A549 treated with CpdA at 1 μM for 4 hours (cell line): ENCODE data around the gene PITPNM3. TPM values are rescaled to one million over a fixed set of nuclear protein-coding genes. Genes with fewer than 3 reads are reported as not detected.

Source experiments
- total RNA-seq: library from RNA; stranded (reverse); fragments of 200-300 nt; extraction: Qiagen RNA extraction; gene quantifications from 5 replicates; pipeline ENCODE4 v1.2.3, GENCODE V29; 2022; ENCODE audit warnings: low read depth

PITPNM3 gene
- total RNA-seq: 1.7 to 2.4 TPM (median 1.9 TPM) in 5 replicates

GRCh38 chr17:6556121-6557039 lies at the start of gene PITPNM3:
TSS of gene PITPNM3 (minus strand) at chr17:6556555. CDS start at chr17:6556406, 149 bp downstream.

GRCh38 chr17:6443692-6444570 lies 112.4 kb downstream of the PITPNM3 start, which contains the start of gene PIMREG:
TSS of gene PIMREG (plus strand) at chr17:6444455. CDS start at chr17:6445111, 656 bp downstream.

GRCh38 chr17:6435051-6435450 lies 121.3 kb downstream of the PITPNM3 start, which contains the start of gene AIPL1:
TSS of gene AIPL1 (minus strand) at chr17:6435121. CDS start at chr17:6435104, 17 bp downstream.

Other genes starting within 250 kb of the PITPNM3 start
- not detected in 5 replicates for gene AIPL1, start 121.4 kb downstream of the PITPNM3 start, total RNA-seq
- gene PIMREG, start 112.1 kb downstream of the PITPNM3 start, total RNA-seq: 43.4 to 49.9 TPM (median 45.9 TPM) in 5 replicates
- gene KIAA0753, start 84.2 kb upstream of the PITPNM3 start, total RNA-seq: 16.8 to 24.3 TPM (median 18.3 TPM) in 5 replicates
- 401 to 482 TPM (median 422 TPM) in 5 replicates for gene TXNDC17, start 84.5 kb upstream of the PITPNM3 start, total RNA-seq
- 21.8 to 41.4 TPM (median 33.2 TPM) in 5 replicates for gene MED31, start 95.0 kb upstream of the PITPNM3 start, total RNA-seq
- gene C17orf100, start 95.2 kb upstream of the PITPNM3 start, total RNA-seq: 2.3 to 3.1 TPM (median 2.9 TPM) in 5 replicates
- 0.13 to 0.62 TPM (median 0.15 TPM) in 5 replicates for gene SLC13A5, start 156.8 kb upstream of the PITPNM3 start, total RNA-seq
- 0.01 to 0.05 TPM in 2 of 5 replicates, not detected in the others for gene XAF1, start 199.5 kb upstream of the PITPNM3 start, total RNA-seq
- not detected in 5 replicates for gene FBXO39, start 219.7 kb upstream of the PITPNM3 start, total RNA-seq